ENCODE measurements around the gene KCNA5.

The KCNA5 gene

GRCh38 chr12:5072311-5072710 lies 28.6 kb downstream of the KCNA5 start:
- no peak for TF ChIP-seq CTCF (IDR thresholded peaks at IDR 0.05; ENCODE audit: low read depth, low read length, missing control alignments)
- H3K27me3 ChIP-seq (replicated peaks) = no peaks in the 10 kb centered on the region
- H3K4me3 ChIP-seq (ENCODE audit: low read depth, low read length) = no peak overlapping the region
- in situ Hi-C loops (cut with HindIII; ENCODE audit: low pct_ligation_motif_present, low sequenced_read_pairs) = no loop called here
- no peaks in the 10 kb centered on the region for H3K36me3 ChIP-seq (replicated peaks)
- H3K27ac ChIP-seq = no peak overlapping the region
- no peak for DNase-seq

- H3K27me3 ChIP-seq (replicated peaks) = no peaks in the 10 kb centered on the region
- DNase-seq = no peak
- in situ Hi-C loops (cut with HindIII; ENCODE audit: low pct_ligation_motif_present, low sequenced_read_pairs) = no loop called here
- H3K36me3 ChIP-seq (replicated peaks) = no peaks in the 10 kb centered on the region
- H3K4me3 ChIP-seq (ENCODE audit: low read depth, low read length) = no peak overlapping the region
- peak; percentile 50 for TF ChIP-seq CTCF (IDR thresholded peaks at IDR 0.05; ENCODE audit: low read depth, low read length, missing control alignments)
- no peak overlapping the region for H3K27ac ChIP-seq
Measured at GRCh38 chr12:5073054-5073453, 29.4 kb downstream of the KCNA5 start.

DNA sequence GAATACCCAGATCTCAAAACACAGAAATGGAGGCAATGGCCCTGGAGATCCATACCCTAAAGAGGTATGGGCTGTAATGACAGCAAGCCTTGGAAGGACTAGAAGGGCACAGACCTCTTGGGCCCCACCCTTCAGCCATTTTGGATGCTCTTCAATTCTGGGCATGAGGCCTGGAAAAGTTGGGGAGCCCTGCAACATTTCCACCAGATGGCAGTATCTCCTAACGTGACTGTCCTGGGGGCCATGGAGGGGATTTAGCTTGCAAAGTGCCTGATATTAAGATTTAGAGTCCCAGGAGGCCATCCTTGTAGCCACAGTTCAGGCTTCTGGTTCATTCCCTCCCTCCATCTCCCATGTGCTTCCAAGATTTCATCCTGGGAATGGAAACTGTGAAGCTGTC lies 30.2 kb downstream of the KCNA5 start:
- DNase-seq = no peak
- in situ Hi-C loops (cut with HindIII; ENCODE audit: low pct_ligation_motif_present, low sequenced_read_pairs) = no loop called here
- no peaks in the 10 kb centered on the region for H3K27me3 ChIP-seq (replicated peaks)
- no peak overlapping the region for H3K27ac ChIP-seq
- no peaks in the 10 kb centered on the region for H3K36me3 ChIP-seq (replicated peaks)
- peak; percentile 72 for TF ChIP-seq CTCF (IDR thresholded peaks at IDR 0.05; ENCODE audit: low read depth, low read length, missing control alignments)
- H3K4me3 ChIP-seq (ENCODE audit: low read depth, low read length) = no peak overlapping the region

GRCh38 chr12:5076761-5077160 lies 33.1 kb downstream of the KCNA5 start:
- in situ Hi-C loops (cut with HindIII; ENCODE audit: low pct_ligation_motif_present, low sequenced_read_pairs) = no loop called here
- no peaks in the 10 kb centered on the region for H3K36me3 ChIP-seq (replicated peaks)
- H3K4me3 ChIP-seq (ENCODE audit: low read depth, low read length) = no peak overlapping the region
- no peak overlapping the region for H3K27ac ChIP-seq
- no peak for DNase-seq
- no peak for TF ChIP-seq CTCF (IDR thresholded peaks at IDR 0.05; ENCODE audit: low read depth, low read length, missing control alignments)
- H3K27me3 ChIP-seq (replicated peaks) = no peaks in the 10 kb centered on the region

DNA sequence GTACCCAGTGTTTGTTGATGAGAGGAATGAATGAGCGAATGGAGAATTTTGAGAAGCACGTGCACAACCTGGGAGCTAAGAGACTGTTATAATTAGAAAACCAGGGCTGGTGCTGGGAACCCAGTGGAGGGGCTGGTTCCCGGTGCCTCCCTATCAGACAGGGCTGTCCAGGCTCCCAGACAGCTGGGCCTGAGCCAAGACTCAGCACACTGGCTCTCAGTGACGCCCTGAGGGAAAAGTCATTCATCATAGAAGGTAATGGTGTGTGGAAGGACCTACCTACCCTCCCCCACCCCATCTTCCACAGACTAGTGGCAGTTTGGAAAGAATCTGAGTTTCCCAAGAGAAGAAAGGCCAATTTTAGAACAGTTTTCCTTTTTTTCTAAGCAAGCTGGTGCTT lies 34.7 kb downstream of the KCNA5 start:
- no peak for TF ChIP-seq CTCF (IDR thresholded peaks at IDR 0.05; ENCODE audit: low read depth, low read length, missing control alignments)
- DNase-seq = no peak
- H3K27ac ChIP-seq = no peak overlapping the region
- H3K4me3 ChIP-seq (ENCODE audit: low read depth, low read length) = no peak overlapping the region
- H3K27me3 ChIP-seq (replicated peaks) = no peaks in the 10 kb centered on the region
- in situ Hi-C loops (cut with HindIII; ENCODE audit: low pct_ligation_motif_present, low sequenced_read_pairs) = no loop called here
- H3K36me3 ChIP-seq (replicated peaks) = no peaks in the 10 kb centered on the region

- Histone ChIP-seq H3K27ac (no peak overlapping the region), H3K4me3 (ENCODE audit: low read depth, low read length) (no peak overlapping the region), H3K27me3 (replicated peaks) (no peaks in the 10 kb centered on the region), H3K36me3 (replicated peaks) (no peaks in the 10 kb centered on the region)
- TF ChIP-seq CTCF (IDR thresholded peaks at IDR 0.05; ENCODE audit: low read depth, low read length, missing control alignments) = no peak
- no peak for DNase-seq
- in situ Hi-C loops (cut with HindIII; ENCODE audit: low pct_ligation_motif_present, low sequenced_read_pairs) = no loop called here
Measured at GRCh38 chr12:5081016-5081415, 37.3 kb downstream of the KCNA5 start.

All from brain microvascular endothelial cell (primary cell).